MCF 10A (cell line): ENCODE measurements around the gene SLIT3. TPM values are rescaled to one million over a fixed set of nuclear protein-coding genes. Genes with fewer than 3 reads are reported as not detected.

Source experiments
- BruUV-seq: library from RNA; stranded (reverse); fragments of 400-500 nt; replicated peaks from 2 replicates; lab custom pipeline; 2021; lab: Mats Ljungman, UMichigan
- CTCF ChIA-PET: fragments of 300-600 bp; sonication (Branson Sonifier 250); formaldehyde crosslinking; extraction: SDS; loops from one replicate; lab custom pipeline; 2021; ENCODE audit warnings: antibody characterized with exemption, inconsistent platforms; lab: Yijun Ruan, JAX
- POLR2A ChIA-PET: fragments of 300-600, 350-650 bp; sonication (Branson Sonifier 250); formaldehyde crosslinking; extraction: SDS; loops from one replicate; lab custom pipeline; 2020; ENCODE audit warnings: antibody characterized with exemption, inconsistent platforms; lab: Yijun Ruan, JAX
- DNase-seq: peaks from one replicate; pipeline ENCODE4 v3.0.0-alpha.2; 2018; ENCODE audit not compliant: unreplicated experiment
- H3K27ac Mint-ChIP-seq: one replicate; pipeline ENCODE4 v1.8.0; 2022; ENCODE audit warnings: mild to moderate bottlenecking, low read depth, mixed read lengths; ENCODE audit not compliant: unreplicated experiment
- H3K27me3 Mint-ChIP-seq: one replicate; pipeline ENCODE4 v1.8.0; 2022; ENCODE audit warnings: mixed read lengths; ENCODE audit not compliant: insufficient read depth, unreplicated experiment
- H3K36me3 Mint-ChIP-seq: one replicate; pipeline ENCODE4 v1.8.0; 2022; ENCODE audit warnings: mild to moderate bottlenecking, moderate library complexity, mixed read lengths; ENCODE audit not compliant: insufficient read depth, unreplicated experiment
- H3K4me1 Mint-ChIP-seq: one replicate; pipeline ENCODE4 v1.8.0; 2022; ENCODE audit warnings: mixed read lengths; ENCODE audit not compliant: insufficient read depth, unreplicated experiment
- H3K4me3 Mint-ChIP-seq: one replicate; pipeline ENCODE4 v1.8.0; 2022; ENCODE audit warnings: mild to moderate bottlenecking, moderate library complexity, mixed read lengths; ENCODE audit not compliant: unreplicated experiment
- H3K9me3 Mint-ChIP-seq: one replicate; pipeline ENCODE4 v1.8.0; 2022; ENCODE audit warnings: mixed read lengths; ENCODE audit not compliant: unreplicated experiment
- intact Hi-C: fragments of 100-400 bp; cut with micrococcal nuclease; formaldehyde crosslinking; loops from 2 replicates; pipeline ENCODE4 v1.14.1; 2022
- total RNA-seq: library from RNA; stranded (reverse); gene quantifications from 2 replicates; pipeline ENCODE4 v1.2.3, GENCODE V29; 2022
- TF ChIP-seq, protein P1 (sequence below): fragments of 200-600 bp; IDR thresholded peaks from one replicate; pipeline ENCODE4 v1.8.0; 2022; ENCODE audit warnings: antibody characterized with exemption, mild to moderate bottlenecking; ENCODE audit not compliant: unreplicated experiment

SLIT3 gene
- total RNA-seq, 1 experiment from 2014 or later = 0.89 TPM

DNA sequence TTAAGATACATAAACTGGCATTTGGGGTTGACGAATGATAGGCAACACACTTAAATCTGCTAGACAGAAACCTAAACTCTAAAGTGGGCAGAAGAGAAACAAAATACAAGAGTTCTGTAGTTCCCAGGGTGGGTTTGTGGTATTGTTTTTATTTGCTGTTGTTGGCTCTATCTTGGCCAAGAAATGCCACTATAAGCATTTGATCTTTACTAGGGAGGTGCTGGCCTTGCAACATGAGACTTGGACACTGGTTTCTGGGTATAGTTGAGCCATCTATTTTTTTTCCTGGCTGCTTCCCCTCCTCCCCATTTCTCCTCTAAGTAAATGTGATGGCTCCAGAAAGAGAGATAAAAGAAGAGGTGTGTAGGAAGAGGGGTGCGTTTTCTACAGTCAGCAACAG is 251.2 kb downstream of the SLIT3 start:
- intact Hi-C loops = no loop called here
- POLR2A ChIA-PET = interaction anchor here (0.6 kb wide), 1 partner anchor 29 kb away, joined by 5 read pairs; no protein-coding TSS in a partner anchor
- Mint-ChIP-seq H3K36me3 (no peaks in the 10 kb centered on the region), H3K27me3 (no peaks in the 10 kb centered on the region), H3K27ac (no peak overlapping the region), H3K9me3 (peaks cover 15% of the 10 kb centered on the region), H3K4me3 (no peak overlapping the region), H3K4me1 (no peaks in the 10 kb centered on the region)
- no TSS peak for BruUV-seq
- TF ChIP-seq, protein P1, sequence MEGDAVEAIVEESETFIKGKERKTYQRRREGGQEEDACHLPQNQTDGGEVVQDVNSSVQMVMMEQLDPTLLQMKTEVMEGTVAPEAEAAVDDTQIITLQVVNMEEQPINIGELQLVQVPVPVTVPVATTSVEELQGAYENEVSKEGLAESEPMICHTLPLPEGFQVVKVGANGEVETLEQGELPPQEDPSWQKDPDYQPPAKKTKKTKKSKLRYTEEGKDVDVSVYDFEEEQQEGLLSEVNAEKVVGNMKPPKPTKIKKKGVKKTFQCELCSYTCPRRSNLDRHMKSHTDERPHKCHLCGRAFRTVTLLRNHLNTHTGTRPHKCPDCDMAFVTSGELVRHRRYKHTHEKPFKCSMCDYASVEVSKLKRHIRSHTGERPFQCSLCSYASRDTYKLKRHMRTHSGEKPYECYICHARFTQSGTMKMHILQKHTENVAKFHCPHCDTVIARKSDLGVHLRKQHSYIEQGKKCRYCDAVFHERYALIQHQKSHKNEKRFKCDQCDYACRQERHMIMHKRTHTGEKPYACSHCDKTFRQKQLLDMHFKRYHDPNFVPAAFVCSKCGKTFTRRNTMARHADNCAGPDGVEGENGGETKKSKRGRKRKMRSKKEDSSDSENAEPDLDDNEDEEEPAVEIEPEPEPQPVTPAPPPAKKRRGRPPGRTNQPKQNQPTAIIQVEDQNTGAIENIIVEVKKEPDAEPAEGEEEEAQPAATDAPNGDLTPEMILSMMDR = no peak
- DNase-seq = no peak
- CTCF ChIA-PET = interaction anchor here (0.6 kb wide), 1 partner anchor 14 kb away, joined by 4 read pairs; no protein-coding TSS in a partner anchor

DNA sequence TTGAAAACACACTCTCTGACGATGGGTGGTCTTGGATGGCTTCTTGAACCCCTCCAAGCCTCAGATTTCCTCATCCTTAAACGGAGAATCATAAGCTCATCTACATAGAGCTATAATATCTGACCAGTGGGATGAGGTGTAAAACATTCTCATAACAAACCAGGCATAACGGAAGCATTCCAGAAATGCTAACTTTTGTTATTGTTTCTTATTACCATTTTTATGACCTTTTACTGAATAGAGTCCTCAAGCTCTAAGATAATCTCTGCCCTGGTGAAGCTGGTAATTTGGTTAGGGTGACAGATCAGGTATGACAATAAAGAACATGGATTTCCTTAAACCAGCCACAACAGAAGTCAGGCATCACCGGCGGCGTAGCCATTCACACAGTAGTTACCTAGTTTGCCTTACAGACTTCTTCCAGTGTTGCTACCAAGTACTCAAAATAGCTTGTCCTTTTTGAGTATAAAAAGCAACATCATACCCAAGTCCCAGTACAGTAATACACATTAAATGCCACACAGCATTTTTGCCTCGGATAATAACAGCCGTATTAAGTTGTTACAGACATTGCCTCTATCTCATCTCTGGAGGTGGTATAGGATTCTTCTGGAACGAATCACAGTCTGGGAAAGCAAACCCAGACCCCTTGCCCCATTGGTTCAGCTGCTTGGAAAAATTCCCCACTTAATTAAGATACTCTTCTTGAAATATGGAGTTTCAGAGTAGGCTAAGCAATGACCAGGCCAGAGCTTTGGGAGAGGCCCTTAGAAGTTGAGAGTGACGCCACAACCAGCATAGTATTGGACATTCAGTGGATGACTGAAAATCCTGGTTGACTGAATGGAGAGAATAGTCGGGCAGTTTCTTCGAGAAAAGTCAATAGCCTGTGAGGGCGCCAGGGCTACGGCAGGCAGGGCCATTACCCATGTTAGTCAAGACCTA is 252.5 kb downstream of the SLIT3 start:
- Mint-ChIP-seq H3K4me1 (no peaks in the 10 kb centered on the region), H3K9me3 (peaks cover 7% of the 10 kb centered on the region), H3K36me3 (no peaks in the 10 kb centered on the region), H3K27ac (no peak overlapping the region), H3K27me3 (no peaks in the 10 kb centered on the region), H3K4me3 (no peak overlapping the region)
- POLR2A ChIA-PET = no interaction called here
- no TSS peak for BruUV-seq
- intact Hi-C loops = no loop called here
- TF ChIP-seq, protein P1 = no peak
- CTCF ChIA-PET = interaction anchor here (0.7 kb wide), 3 partner anchors 20 to 530 kb away, joined by 3 to 4 read pairs (median 3); no protein-coding TSS in a partner anchor
- no peak for DNase-seq

DNA sequence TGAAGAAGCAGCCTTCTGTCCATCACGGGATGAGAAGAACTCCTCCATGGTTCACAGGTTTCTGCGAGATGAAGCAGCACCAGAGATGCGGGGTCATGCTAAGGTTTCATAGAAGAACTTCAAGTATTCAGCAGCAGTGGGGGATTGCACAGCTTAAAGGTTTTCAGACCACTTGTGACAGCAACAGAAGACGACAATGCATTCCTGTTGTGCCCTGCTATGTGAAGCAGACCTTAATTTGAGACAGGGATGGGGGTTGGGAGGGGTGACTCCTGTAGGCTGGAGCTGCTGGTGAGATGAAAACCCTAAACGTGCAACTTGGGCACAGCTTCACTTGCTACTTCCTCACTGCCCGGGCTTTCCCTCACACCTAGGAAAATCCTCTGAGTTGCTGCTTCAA is 256.0 kb downstream of the SLIT3 start:
- TF ChIP-seq, protein P1 = no peak
- no TSS peak for BruUV-seq
- intact Hi-C loops = no loop called here
- Mint-ChIP-seq H3K27ac (no peak overlapping the region), H3K4me3 (no peak overlapping the region), H3K27me3 (no peaks in the 10 kb centered on the region), H3K9me3 (peaks cover 16% of the 10 kb centered on the region), H3K4me1 (no peaks in the 10 kb centered on the region), H3K36me3 (no peaks in the 10 kb centered on the region)
- CTCF ChIA-PET = interaction anchor here (0.7 kb wide), 1 partner anchor 97 kb away, joined by 6 read pairs; no protein-coding TSS in a partner anchor
- POLR2A ChIA-PET = no interaction called here
- no peak for DNase-seq

DNA sequence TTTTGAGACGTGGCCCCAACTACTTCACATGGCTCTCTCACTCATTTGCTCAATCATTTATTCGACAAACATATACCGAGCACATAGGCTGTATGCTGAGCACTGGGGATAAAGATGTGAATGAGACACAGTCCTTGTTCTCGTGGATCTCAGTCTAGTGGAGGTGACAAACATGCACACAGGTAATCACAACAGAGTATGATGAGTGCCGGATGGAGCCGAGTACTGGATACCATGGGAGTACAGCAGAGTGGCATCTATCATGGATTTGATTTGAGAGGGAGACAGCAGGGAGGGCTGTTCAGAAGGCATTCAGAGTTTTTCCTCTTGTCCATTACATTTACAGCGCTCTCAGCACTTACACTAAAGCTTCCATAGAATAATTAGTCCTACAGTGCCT is 259.8 kb downstream of the SLIT3 start:
- H3K4me3 Mint-ChIP-seq = no peak overlapping the region
- peaks cover 28% of the 10 kb centered on the region for H3K9me3 Mint-ChIP-seq
- TF ChIP-seq, protein P1 = no peak
- DNase-seq = no peak
- POLR2A ChIA-PET = no interaction called here
- H3K27ac Mint-ChIP-seq = no peak overlapping the region
- CTCF ChIA-PET = interaction anchor here (0.6 kb wide), 1 partner anchor 76 kb away, joined by 3 read pairs; no protein-coding TSS in a partner anchor
- intact Hi-C loops = no loop called here
- H3K36me3 Mint-ChIP-seq = no peaks in the 10 kb centered on the region
- H3K4me1 Mint-ChIP-seq = no peaks in the 10 kb centered on the region
- no peaks in the 10 kb centered on the region for H3K27me3 Mint-ChIP-seq
- BruUV-seq = no TSS peak
